ENCODE results near the gene DCLK1. TPM values are rescaled to one million over a fixed set of nuclear protein-coding genes. Genes with fewer than 3 reads are reported as not detected.

Gene DCLK1
- total and polyA plus RNA-seq, 7 donors, result 1.2 to 64.8 (median 10.2) TPM

DNA sequence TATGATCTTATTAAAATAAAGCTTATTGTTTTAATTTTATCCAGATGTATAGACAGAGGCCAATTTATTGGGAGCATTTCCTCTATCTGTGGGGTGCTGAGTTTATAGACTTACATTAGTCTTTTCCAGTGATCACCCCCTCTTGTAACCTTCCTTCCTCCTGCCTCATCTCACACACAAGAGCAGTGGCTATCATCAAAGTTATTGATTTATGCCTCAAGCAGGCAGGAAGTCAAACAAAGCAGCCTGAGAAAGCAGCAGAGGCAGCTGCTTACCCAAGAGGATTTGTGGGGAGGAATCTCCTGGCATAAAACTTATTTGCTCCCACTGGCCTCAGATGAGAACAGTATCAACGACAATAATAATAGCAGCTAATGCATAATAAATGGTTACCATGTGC, 26.3 kb upstream of the DCLK1 start:
- Histone ChIP-seq H3K4me1 (peaks cover 0 to 12% (median 8%) of the 10 kb centered on the region in 4 donors), H3K27me3 (no peaks in the 10 kb centered on the region), H3K27ac (no peak overlapping the region), H3K9me3 (no peaks in the 10 kb centered on the region), H3K36me3 (no peaks in the 10 kb centered on the region), H3K4me3 (no peak overlapping the region)
- WGBS, 2 donors, result 20 to 42% methylated on average over 1 of the region's 1 CpG
- TF ChIP-seq POLR2A (IDR thresholded peaks at IDR 0.05) (no peak), POLR2AphosphoS5 (IDR thresholded peaks at IDR 0.05) (no peak), EP300 (IDR thresholded peaks at IDR 0.05) (no peak)
- TF ChIP-seq, protein P1, sequence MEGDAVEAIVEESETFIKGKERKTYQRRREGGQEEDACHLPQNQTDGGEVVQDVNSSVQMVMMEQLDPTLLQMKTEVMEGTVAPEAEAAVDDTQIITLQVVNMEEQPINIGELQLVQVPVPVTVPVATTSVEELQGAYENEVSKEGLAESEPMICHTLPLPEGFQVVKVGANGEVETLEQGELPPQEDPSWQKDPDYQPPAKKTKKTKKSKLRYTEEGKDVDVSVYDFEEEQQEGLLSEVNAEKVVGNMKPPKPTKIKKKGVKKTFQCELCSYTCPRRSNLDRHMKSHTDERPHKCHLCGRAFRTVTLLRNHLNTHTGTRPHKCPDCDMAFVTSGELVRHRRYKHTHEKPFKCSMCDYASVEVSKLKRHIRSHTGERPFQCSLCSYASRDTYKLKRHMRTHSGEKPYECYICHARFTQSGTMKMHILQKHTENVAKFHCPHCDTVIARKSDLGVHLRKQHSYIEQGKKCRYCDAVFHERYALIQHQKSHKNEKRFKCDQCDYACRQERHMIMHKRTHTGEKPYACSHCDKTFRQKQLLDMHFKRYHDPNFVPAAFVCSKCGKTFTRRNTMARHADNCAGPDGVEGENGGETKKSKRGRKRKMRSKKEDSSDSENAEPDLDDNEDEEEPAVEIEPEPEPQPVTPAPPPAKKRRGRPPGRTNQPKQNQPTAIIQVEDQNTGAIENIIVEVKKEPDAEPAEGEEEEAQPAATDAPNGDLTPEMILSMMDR (IDR thresholded peaks at IDR 0.05), result no peak
- intact Hi-C loops (cut with DNase I), result no loop called here
- DNase-seq, result no peak

DNA sequence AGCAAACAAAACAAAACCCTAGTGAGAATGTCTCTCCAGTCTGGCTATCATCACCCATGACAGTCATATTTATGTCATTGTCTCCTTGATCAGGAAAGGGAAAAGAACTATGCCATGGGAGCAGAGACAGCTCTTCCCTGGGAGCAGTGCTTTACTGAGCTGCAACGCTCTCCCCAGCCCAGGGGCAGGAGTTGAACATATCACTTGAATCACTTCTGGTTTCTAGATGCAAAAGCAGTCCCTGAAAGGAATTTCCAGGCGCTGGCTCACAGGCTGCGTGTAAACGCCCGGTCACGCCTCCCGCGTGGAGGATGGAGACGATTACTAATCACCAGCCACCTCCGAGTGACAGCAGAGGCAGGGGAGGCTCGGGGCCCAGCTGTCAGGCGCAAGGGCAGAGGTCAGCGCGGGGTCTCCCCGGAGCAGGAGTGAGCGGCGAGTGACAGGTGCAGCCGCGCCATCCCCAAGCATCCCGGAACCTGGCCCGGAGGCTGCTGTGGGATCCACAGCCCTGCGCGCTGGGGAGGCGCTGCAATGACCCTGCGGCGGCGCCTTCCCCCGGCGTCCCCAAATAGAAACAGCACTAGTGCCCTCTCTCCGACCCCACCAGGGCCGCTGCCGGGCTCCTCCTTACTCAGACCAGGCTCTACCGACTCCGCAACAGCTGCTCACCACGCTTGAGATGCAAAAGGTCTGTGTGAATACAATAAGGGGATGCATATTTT, 23.5 kb upstream of the DCLK1 start:
- Histone ChIP-seq H3K27ac (no peak overlapping the region), H3K4me3 (peak overlapping the region in 3 of 4 donors; percentile 5 to 34 (median 34)), H3K9me3 (no peaks in the 10 kb centered on the region), H3K4me1 (peaks cover 0 to 12% (median 8%) of the 10 kb centered on the region in 4 donors), H3K27me3 (no peaks in the 10 kb centered on the region), H3K36me3 (no peaks in the 10 kb centered on the region)
- no peak for DNase-seq
- no peak for TF ChIP-seq POLR2A (IDR thresholded peaks at IDR 0.05)
- TF ChIP-seq EP300 (IDR thresholded peaks at IDR 0.05), result no peak
- no peak for TF ChIP-seq POLR2AphosphoS5 (IDR thresholded peaks at IDR 0.05)
- TF ChIP-seq, protein P1 (IDR thresholded peaks at IDR 0.05), result no peak
- WGBS, 2 donors, result 9 to 29% methylated on average over 35 of the region's 35 CpGs
- intact Hi-C loops (cut with DNase I), result no loop called here

DNA sequence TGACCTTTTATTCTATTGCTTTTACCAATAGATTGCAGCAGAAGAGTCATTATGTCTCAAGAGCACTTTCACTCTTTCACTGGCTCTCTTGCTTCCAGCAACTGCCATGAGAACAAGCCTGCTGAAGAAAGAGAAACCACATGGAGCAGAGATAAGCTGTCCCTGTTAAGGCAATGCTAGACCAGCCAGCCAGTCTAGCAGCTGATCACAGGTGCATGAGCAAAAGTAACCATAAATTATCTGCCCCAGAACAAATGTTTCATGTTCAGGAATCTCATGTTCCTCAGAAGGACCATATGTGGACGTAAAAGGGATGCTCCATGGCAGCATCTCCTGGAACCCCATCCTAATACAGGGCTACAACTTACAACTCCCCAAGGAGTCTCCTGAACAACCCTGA, 20.4 kb upstream of the DCLK1 start:
- H3K9me3 ChIP-seq, result no peaks in the 10 kb centered on the region

DNA sequence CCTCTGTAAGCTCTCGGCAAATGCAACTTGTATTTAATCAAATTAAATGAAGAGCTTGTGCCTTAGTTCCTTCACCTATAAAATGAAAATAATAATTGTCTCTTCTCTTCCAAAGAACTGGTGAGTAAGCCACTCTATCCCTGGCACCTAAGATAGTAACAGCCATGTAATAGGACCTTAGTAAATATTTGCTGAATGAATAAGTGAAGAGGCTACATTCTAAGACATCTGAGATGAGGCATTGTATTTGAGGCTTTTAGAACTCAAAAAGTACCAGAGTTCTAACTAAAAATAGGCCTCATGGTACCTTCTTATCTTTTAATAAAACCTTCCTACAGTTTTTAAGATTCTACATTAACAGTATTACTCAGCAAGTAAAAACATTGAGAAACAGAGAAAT, 17.3 kb upstream of the DCLK1 start:
- no peak for DNase-seq
- H3K27me3 ChIP-seq, result no peaks in the 10 kb centered on the region
- H3K4me3 ChIP-seq, result no peak overlapping the region
- TF ChIP-seq POLR2A (IDR thresholded peaks at IDR 0.05) (no peak), EP300 (IDR thresholded peaks at IDR 0.05) (no peak), POLR2AphosphoS5 (IDR thresholded peaks at IDR 0.05) (no peak)
- TF ChIP-seq, protein P1 (IDR thresholded peaks at IDR 0.05), result no peak
- no peaks in the 10 kb centered on the region for H3K36me3 ChIP-seq
- intact Hi-C loops (cut with DNase I), result no loop called here
- no peaks in the 10 kb centered on the region for H3K4me1 ChIP-seq
- no peak overlapping the region for H3K27ac ChIP-seq
- 84 to 94% methylated on average over 1 of the region's 1 CpG for WGBS, 2 donors
- H3K9me3 ChIP-seq, result peaks cover 0 to 5% (median 0%) of the 10 kb centered on the region in 4 donors

More for the DNA sequence above, 20.4 kb upstream of the DCLK1 start:
- Histone ChIP-seq H3K36me3 (no peaks in the 10 kb centered on the region), H3K4me1 (peaks cover 0 to 8% (median 8%) of the 10 kb centered on the region in 4 donors), H3K27me3 (no peaks in the 10 kb centered on the region), H3K4me3 (no peak overlapping the region), H3K27ac (no peak overlapping the region)
- 63 to 83% methylated on average over 1 of the region's 1 CpG for WGBS, 2 donors
- DNase-seq, result no peak
- intact Hi-C loops (cut with DNase I), result no loop called here
- TF ChIP-seq EP300 (IDR thresholded peaks at IDR 0.05) (no peak), POLR2A (IDR thresholded peaks at IDR 0.05) (no peak), POLR2AphosphoS5 (IDR thresholded peaks at IDR 0.05) (no peak)
- TF ChIP-seq, protein P1 (IDR thresholded peaks at IDR 0.05), result no peak
